ENCODE data around the gene MTFP1. TPM values are rescaled to one million over a fixed set of nuclear protein-coding genes. Genes with fewer than 3 reads are reported as not detected.

Gene MTFP1
- total RNA-seq (ENCODE audit: low replicate concordance) = 0.98 and 5.9 TPM in 2 replicates

- no peak for TF ChIP-seq CTCF (IDR thresholded peaks at IDR 0.05; ENCODE audit: insufficient read depth, low read length)
- peak; percentile 61 for DNase-seq (ENCODE audit: low read depth)
Observed at GRCh38 chr22:30425616-30426387, at the start of gene MTFP1. TSS of gene MTFP1 (plus strand) at chr22:30425768. CDS start at chr22:30425880, 112 bp downstream.

GRCh38 chr22:30380011-30380410 is 45.6 kb upstream of the MTFP1 start:
- no peak for TF ChIP-seq CTCF (IDR thresholded peaks at IDR 0.05; ENCODE audit: insufficient read depth, low read length)
- no peak overlapping the region for H3K4me3 ChIP-seq (ENCODE audit: low read depth, low read length)
- no peak for DNase-seq (ENCODE audit: low read depth)

More at GRCh38 chr22:30425616-30426387, at the start of gene MTFP1:
- H3K4me3 ChIP-seq (ENCODE audit: low read depth, low read length) = peak within 1 kb of the TSS; percentile 68

GRCh38 chr22:30381264-30381663 is 44.3 kb upstream of the MTFP1 start:
- no peak for DNase-seq (ENCODE audit: low read depth)
- no peak for TF ChIP-seq CTCF (IDR thresholded peaks at IDR 0.05; ENCODE audit: insufficient read depth, low read length)
- H3K4me3 ChIP-seq (ENCODE audit: low read depth, low read length) = no peak overlapping the region

- no peak for TF ChIP-seq CTCF (IDR thresholded peaks at IDR 0.05; ENCODE audit: insufficient read depth, low read length)
- H3K4me3 ChIP-seq (ENCODE audit: low read depth, low read length) = no peak overlapping the region
- DNase-seq (ENCODE audit: low read depth) = no peak
Observed at GRCh38 chr22:30382340-30382739, 43.2 kb upstream of the MTFP1 start.

GRCh38 chr22:30383061-30383460 is 42.5 kb upstream of the MTFP1 start:
- DNase-seq (ENCODE audit: low read depth) = no peak
- no peak overlapping the region for H3K4me3 ChIP-seq (ENCODE audit: low read depth, low read length)
- TF ChIP-seq CTCF (IDR thresholded peaks at IDR 0.05; ENCODE audit: insufficient read depth, low read length) = no peak

- DNase-seq (ENCODE audit: low read depth) = no peak
- TF ChIP-seq CTCF (IDR thresholded peaks at IDR 0.05; ENCODE audit: insufficient read depth, low read length) = no peak
- H3K4me3 ChIP-seq (ENCODE audit: low read depth, low read length) = peak overlapping the region; percentile 78
Observed at GRCh38 chr22:30385942-30386341, 39.6 kb upstream of the MTFP1 start.
